ENCODE data around the gene ARSB. TPM values are rescaled to one million over a fixed set of nuclear protein-coding genes. Genes with fewer than 3 reads are reported as not detected.

ARSB gene
- total RNA-seq, 1 donor from 2014 or later = 21.6 TPM

DNA sequence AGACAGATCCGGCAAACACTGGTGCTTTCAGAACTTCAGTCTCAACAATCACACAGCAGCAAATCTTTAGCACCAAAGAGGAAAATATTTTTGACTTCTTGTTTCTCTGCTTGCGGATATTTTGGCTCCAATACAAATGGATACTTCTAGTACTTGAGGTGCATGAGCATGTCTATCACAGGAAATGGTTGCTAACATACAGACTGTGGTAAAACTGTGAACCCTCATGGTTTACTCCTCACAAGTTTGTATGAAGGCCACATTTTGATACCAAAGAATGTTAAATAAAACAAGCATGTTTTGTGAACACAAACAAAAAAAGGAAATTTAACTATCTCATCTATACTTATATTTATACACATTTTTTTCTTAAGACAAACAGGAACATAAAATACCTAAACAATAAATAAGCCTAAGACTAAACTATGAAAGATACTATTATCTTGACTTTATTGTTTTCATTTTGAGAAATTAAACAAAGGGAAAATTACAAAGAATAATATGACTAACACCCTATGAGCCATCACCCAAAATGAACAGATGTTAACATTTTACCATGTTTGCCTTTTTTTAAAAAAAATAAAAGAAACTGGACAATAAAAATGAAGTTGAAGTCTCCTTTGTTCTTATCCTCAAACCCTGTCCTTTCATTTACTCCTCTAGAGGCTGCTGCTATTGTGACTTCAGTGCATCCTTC is 201.5 kb downstream of the ARSB start:
- Histone ChIP-seq H3K9me3 (no peaks in the 10 kb centered on the region), H3K27me3 (ENCODE audit: low read depth) (no peaks in the 10 kb centered on the region), H3K4me3 (no peak overlapping the region), H3K4me1 (peaks cover 12% of the 10 kb centered on the region), H3K36me3 (no peaks in the 10 kb centered on the region), H3K27ac (no peak overlapping the region)
- DNase-seq (no peak), ATAC-seq (no peak)
- intact Hi-C loops (cut with DNase I) = no loop called here
- TF ChIP-seq, protein P1, sequence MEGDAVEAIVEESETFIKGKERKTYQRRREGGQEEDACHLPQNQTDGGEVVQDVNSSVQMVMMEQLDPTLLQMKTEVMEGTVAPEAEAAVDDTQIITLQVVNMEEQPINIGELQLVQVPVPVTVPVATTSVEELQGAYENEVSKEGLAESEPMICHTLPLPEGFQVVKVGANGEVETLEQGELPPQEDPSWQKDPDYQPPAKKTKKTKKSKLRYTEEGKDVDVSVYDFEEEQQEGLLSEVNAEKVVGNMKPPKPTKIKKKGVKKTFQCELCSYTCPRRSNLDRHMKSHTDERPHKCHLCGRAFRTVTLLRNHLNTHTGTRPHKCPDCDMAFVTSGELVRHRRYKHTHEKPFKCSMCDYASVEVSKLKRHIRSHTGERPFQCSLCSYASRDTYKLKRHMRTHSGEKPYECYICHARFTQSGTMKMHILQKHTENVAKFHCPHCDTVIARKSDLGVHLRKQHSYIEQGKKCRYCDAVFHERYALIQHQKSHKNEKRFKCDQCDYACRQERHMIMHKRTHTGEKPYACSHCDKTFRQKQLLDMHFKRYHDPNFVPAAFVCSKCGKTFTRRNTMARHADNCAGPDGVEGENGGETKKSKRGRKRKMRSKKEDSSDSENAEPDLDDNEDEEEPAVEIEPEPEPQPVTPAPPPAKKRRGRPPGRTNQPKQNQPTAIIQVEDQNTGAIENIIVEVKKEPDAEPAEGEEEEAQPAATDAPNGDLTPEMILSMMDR (IDR thresholded peaks at IDR 0.05) = no peak

DNA sequence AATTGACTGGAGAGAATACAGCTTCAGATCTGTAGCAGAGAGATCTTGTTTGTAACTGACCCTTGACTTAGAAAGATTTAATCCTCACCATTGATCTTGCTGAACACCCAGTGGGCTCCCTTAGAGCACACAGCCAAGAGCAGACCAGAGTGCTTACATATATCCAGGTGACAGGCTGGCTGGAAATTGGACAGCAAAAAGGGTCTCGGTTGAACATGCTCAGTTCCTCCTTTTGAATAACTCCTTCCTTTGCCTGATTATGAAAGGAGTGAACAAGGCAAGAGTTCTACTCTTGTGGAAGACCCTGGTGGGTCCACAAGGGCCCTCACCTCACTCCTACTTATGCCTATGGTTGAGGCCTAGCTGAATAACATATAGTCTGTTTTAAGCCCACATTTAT is 202.4 kb downstream of the ARSB start:
- intact Hi-C loops (cut with DNase I) = no loop called here
- Histone ChIP-seq H3K36me3 (no peaks in the 10 kb centered on the region), H3K27me3 (ENCODE audit: low read depth) (no peaks in the 10 kb centered on the region), H3K9me3 (no peaks in the 10 kb centered on the region), H3K27ac (no peak overlapping the region), H3K4me3 (no peak overlapping the region), H3K4me1 (peaks cover 3% of the 10 kb centered on the region)
- no peak for ATAC-seq
- no peak for DNase-seq
- TF ChIP-seq, protein P1 (IDR thresholded peaks at IDR 0.05) = no peak

GRCh38 chr5:78781611-78782286 is 203.4 kb downstream of the ARSB start:
- DNase-seq (no peak), ATAC-seq (no peak)
- Histone ChIP-seq H3K27me3 (ENCODE audit: low read depth) (no peaks in the 10 kb centered on the region), H3K27ac (no peak overlapping the region), H3K36me3 (no peaks in the 10 kb centered on the region), H3K9me3 (no peaks in the 10 kb centered on the region), H3K4me3 (no peak overlapping the region), H3K4me1 (no peaks in the 10 kb centered on the region)
- intact Hi-C loops (cut with DNase I) = no loop called here
- TF ChIP-seq, protein P1 (IDR thresholded peaks at IDR 0.05) = no peak

GRCh38 chr5:78779771-78780616 is 205.1 kb downstream of the ARSB start:
- TF ChIP-seq, protein P1 (IDR thresholded peaks at IDR 0.05) = no peak
- intact Hi-C loops (cut with DNase I) = no loop called here
- no peak for DNase-seq
- Histone ChIP-seq H3K27me3 (ENCODE audit: low read depth) (no peaks in the 10 kb centered on the region), H3K4me3 (no peak overlapping the region), H3K27ac (no peak overlapping the region), H3K4me1 (no peaks in the 10 kb centered on the region), H3K36me3 (no peaks in the 10 kb centered on the region), H3K9me3 (no peaks in the 10 kb centered on the region)
- ATAC-seq = peak; percentile 27 to 42

DNA sequence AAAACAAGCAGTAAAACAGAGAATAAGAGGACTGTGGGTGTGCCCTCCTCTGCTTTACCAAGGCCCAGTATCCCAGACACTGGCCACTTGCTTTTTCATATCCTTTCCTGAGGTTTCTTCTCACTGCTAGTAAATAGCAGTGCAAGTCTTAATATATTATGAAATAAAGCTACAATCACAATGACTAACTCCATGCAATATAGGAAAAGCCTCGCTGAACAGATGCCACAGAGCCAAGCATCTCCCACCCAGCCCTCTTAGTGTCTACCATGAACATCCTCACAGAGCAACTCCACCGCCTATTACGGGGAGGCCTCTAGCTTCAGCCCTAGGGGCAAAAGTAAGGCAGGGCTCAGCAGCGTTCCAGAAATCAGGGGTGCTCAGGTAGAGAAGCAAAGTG is 205.8 kb downstream of the ARSB start:
- TF ChIP-seq, protein P1 (IDR thresholded peaks at IDR 0.05) = no peak
- H3K36me3 ChIP-seq = no peaks in the 10 kb centered on the region
- no peak overlapping the region for H3K4me3 ChIP-seq
- no peak for ATAC-seq
- no peaks in the 10 kb centered on the region for H3K4me1 ChIP-seq
- intact Hi-C loops (cut with DNase I) = no loop called here
- DNase-seq = no peak
- no peak overlapping the region for H3K27ac ChIP-seq
- no peaks in the 10 kb centered on the region for H3K9me3 ChIP-seq
- H3K27me3 ChIP-seq (ENCODE audit: low read depth) = no peaks in the 10 kb centered on the region
